Hepatocyte (in vitro differentiated cells): ENCODE data around the gene DHCR24. TPM values are rescaled to one million over a fixed set of nuclear protein-coding genes. Genes with fewer than 3 reads are reported as not detected.
"Not testable (repeated sequence)": the region's sequence is repeated elsewhere in the genome, so short reads cannot be mapped to it uniquely, and the experiment has no call there.

ENCODE experiments used
- DNase-seq: peaks from one replicate; pipeline ENCODE4 v3.0.0-alpha.2; 2016; ENCODE audit warnings: low spot score
- H2AFZ ChIP-seq: fragments of 200-600 bp; sonication (generic); 2 replicates; pipeline ENCODE4 v1.6.0; 2016; ENCODE audit warnings: antibody characterized with exemption, mild to moderate bottlenecking
- H3K27ac ChIP-seq: fragments of 200-600 bp; sonication (generic); 2 replicates; pipeline ENCODE4 v1.5.1; 2016; ENCODE audit warnings: mild to moderate bottlenecking
- H3K27me3 ChIP-seq: fragments of 200-600 bp; sonication (generic); 2 replicates; pipeline ENCODE4 v1.6.1; 2016
- H3K36me3 ChIP-seq: fragments of 200-600 bp; sonication (generic); replicated peaks from 2 replicates; pipeline ENCODE4 v1.5.1; 2016; ENCODE audit warnings: low read depth; ENCODE audit not compliant: insufficient read depth
- H3K4me1 ChIP-seq: fragments of 200-600 bp; sonication (generic); 2 replicates; pipeline ENCODE4 v1.5.1; 2016; ENCODE audit warnings: mild to moderate bottlenecking, moderate library complexity; ENCODE audit not compliant: insufficient read depth
- H3K4me2 ChIP-seq: fragments of 200-600 bp; sonication (generic); 2 replicates; pipeline ENCODE4 v1.6.0; 2016
- H3K4me3 ChIP-seq: fragments of 200-600 bp; sonication (generic); 2 replicates; pipeline ENCODE4 v1.5.1; 2016; ENCODE audit warnings: mild to moderate bottlenecking
- H3K79me2 ChIP-seq: fragments of 200-600 bp; sonication (generic); 2 replicates; pipeline ENCODE4 v1.6.0; 2017; ENCODE audit warnings: mild to moderate bottlenecking
- H3K9me2 ChIP-seq: fragments of 200-600 bp; sonication (generic); replicated peaks from 2 replicates; pipeline ENCODE4 v1.6.0; 2017; ENCODE audit warnings: mild to moderate bottlenecking; ENCODE audit not compliant: insufficient read depth
- H3K9me3 ChIP-seq: fragments of 200-600 bp; sonication (generic); 2 replicates; pipeline ENCODE4 v1.5.1; 2016; ENCODE audit warnings: low read depth, mild to moderate bottlenecking
- H4K20me1 ChIP-seq: fragments of 200-600 bp; sonication (generic); 2 replicates; pipeline ENCODE4 v1.6.0; 2016; ENCODE audit warnings: mild to moderate bottlenecking; ENCODE audit not compliant: insufficient read depth, poor library complexity, severe bottlenecking
- EZH2 ChIP-seq: fragments of 200-600 bp; sonication (generic); IDR thresholded peaks from 2 replicates; pipeline ENCODE4 v1.6.1; 2016; ENCODE audit warnings: antibody characterized with exemption, mild to moderate bottlenecking, borderline replicate concordance
- EZH2phosphoT487 ChIP-seq: fragments of 200-600 bp; sonication (generic); IDR thresholded peaks from one replicate; pipeline ENCODE4 v1.6.1; 2018; ENCODE audit warnings: antibody characterized with exemption, mild to moderate bottlenecking, low read depth, moderate library complexity; ENCODE audit not compliant: unreplicated experiment, severe bottlenecking
- whole genome bisulfite sequencing: methylation state at CpG from one replicate; pipeline ENCODE4 v1.1.6; 2016; ENCODE audit warnings: low lambda C conversion rate; ENCODE audit errors: missing lambda C conversion rate; 5-methylcytosine and 5-hydroxymethylcytosine counted together
- polyA plus RNA-seq: library from polyadenylated mRNA; unstranded; fragments of >200 nt; fragmentation: Nextera tagmentation; extraction: Ambion mirVana; gene quantifications from 2 replicates; pipeline ENCODE4 v1.2.1, GENCODE V29; 2016
- total RNA-seq: library from RNA; depleted of rRNA; stranded (reverse); fragments of >200 nt; gene quantifications from 2 replicates; pipeline ENCODE4 v1.2.3, GENCODE V29; 2014
- TF ChIP-seq, protein P1 (sequence below): fragments of 200-600 bp; sonication (generic); IDR thresholded peaks from 2 replicates; pipeline ENCODE4 v1.5.1; 2016; ENCODE audit warnings: antibody characterized with exemption, mild to moderate bottlenecking; ENCODE audit not compliant: poor library complexity

DHCR24 gene
- total and polyA plus RNA-seq, 2 experiments from 2014 or later, result 282 to 318 TPM

DNA sequence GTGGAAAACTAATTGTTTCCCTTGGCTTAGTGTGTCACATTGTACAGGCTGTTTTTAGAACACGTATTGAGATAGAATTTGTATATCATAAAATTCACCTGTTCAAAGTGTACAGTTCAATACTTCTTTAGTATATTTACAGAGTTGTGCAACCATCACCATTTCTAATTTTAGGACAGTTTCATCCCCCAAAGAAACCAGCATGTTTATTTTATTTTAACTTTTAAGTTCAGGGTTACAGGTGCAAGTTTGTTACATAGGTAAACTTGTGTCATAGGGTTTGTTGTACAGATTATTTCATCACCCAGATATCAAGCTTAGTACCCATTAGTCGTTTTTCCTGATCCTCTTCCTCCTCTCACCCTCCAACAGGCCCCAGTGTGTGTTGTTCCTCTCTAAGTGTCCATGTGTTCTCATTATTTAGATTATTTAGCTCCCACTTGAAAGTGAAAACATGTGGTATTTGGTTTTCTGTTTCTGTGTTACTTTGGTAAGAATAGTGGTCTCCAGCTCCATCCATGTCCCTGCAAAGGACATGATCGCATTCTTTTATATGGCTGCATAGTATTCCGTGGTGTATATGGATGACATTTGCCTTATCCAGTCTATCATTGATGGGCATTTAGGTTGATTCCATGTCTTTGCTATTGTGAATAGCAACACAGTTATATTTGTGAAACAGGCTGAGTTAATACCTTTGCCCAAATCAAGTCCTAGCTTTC is 35.2 kb upstream of the DHCR24 start:
- no peaks in the 10 kb centered on the region for H4K20me1 ChIP-seq
- no peak overlapping the region for H3K4me3 ChIP-seq
- no peaks in the 10 kb centered on the region for H3K9me2 ChIP-seq
- no peaks in the 10 kb centered on the region for H3K9me3 ChIP-seq
- WGBS, result 76% methylated on average over 4 of the region's 4 CpGs
- H3K27ac ChIP-seq, result no peak overlapping the region
- no peak overlapping the region for H2AFZ ChIP-seq
- TF ChIP-seq, protein P1, sequence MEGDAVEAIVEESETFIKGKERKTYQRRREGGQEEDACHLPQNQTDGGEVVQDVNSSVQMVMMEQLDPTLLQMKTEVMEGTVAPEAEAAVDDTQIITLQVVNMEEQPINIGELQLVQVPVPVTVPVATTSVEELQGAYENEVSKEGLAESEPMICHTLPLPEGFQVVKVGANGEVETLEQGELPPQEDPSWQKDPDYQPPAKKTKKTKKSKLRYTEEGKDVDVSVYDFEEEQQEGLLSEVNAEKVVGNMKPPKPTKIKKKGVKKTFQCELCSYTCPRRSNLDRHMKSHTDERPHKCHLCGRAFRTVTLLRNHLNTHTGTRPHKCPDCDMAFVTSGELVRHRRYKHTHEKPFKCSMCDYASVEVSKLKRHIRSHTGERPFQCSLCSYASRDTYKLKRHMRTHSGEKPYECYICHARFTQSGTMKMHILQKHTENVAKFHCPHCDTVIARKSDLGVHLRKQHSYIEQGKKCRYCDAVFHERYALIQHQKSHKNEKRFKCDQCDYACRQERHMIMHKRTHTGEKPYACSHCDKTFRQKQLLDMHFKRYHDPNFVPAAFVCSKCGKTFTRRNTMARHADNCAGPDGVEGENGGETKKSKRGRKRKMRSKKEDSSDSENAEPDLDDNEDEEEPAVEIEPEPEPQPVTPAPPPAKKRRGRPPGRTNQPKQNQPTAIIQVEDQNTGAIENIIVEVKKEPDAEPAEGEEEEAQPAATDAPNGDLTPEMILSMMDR, result no peak
- TF ChIP-seq EZH2phosphoT487, result no peak
- no peak for TF ChIP-seq EZH2
- H3K4me2 ChIP-seq, result no peak overlapping the region
- H3K27me3 ChIP-seq, result no peaks in the 10 kb centered on the region
- no peaks in the 10 kb centered on the region for H3K79me2 ChIP-seq
- H3K4me1 ChIP-seq, result peaks cover 10% of the 10 kb centered on the region
- no peaks in the 10 kb centered on the region for H3K36me3 ChIP-seq
- DNase-seq, result no peak

DNA sequence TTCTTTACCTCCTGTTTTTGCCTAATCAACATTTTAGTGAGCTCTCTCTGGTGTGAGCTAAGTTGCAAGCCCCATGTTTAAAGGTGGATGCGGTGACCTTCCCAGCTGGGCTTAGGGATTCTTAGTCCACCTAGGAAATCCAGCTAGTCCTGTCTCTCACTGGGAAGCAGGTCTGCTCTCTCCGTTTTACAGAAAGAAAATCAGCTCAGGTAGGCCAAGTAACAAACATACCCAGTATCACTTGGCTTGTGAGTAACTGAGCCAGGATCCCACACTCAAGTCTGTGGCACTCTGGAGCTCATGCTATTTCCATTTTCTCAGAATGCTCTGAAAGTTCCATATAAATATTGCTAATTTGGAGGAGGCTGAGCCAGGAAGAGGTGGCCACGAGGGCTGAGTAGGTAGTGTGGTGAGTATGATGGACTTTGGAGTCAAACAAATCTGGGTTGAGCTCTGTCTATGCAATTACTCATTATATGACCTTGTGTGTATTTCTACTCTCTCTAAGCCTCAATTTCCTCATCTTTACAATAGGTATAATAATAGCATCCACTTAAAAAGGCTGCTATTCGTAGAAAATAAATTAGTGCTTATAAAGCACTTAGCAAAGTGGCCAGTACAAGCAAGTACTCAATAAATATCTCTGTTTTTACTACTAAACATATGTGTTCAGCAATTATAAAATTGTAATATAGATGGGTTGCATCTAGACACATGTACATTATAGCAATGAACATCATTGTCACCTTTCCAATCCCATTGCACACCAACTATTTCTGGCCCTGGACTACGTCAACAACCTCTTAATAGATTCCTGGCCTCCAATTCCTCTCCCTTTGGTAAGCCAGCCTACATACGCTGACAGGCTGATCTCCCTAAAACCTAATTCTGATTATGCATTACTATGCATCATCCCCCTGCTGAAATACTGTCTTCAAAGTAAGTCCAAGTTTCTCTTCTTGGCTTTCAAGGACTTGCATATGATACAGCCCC is 32.7 kb upstream of the DHCR24 start:
- H3K9me3 ChIP-seq, result no peaks in the 10 kb centered on the region
- no peaks in the 10 kb centered on the region for H3K79me2 ChIP-seq
- no peak overlapping the region for H2AFZ ChIP-seq
- WGBS, result 76% methylated on average over 6 of the region's 6 CpGs
- peak overlapping the region; percentile 77 for H3K27ac ChIP-seq
- DNase-seq, result peak; percentile 43
- H3K36me3 ChIP-seq, result no peaks in the 10 kb centered on the region
- no peak for TF ChIP-seq EZH2
- TF ChIP-seq, protein P1, result no peak
- TF ChIP-seq EZH2phosphoT487, result no peak
- H3K9me2 ChIP-seq, result no peaks in the 10 kb centered on the region
- H3K4me3 ChIP-seq, result no peak overlapping the region
- peaks cover 7% of the 10 kb centered on the region for H3K4me1 ChIP-seq
- H4K20me1 ChIP-seq, result no peaks in the 10 kb centered on the region
- no peak overlapping the region for H3K4me2 ChIP-seq
- no peaks in the 10 kb centered on the region for H3K27me3 ChIP-seq

DNA sequence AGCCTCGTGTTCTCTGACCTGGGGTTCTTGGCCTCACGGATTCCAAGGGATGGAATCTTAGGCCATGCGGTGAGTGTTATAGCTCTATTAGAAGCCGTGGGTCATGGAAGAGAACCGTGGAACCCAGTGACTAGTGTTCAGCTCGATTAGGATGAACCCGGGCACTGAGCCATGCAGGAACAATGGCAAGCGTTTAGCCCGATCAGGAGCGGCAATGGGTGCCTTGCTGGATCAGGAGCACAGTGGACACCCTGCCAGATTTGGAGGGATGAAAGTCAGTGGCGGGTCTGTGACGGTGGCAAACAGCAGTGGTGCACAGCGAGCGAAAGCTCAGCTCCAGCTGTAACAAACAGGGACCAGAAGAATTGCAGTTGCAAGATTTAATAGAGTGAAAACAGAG is 24.1 kb upstream of the DHCR24 start:
- H3K4me2 ChIP-seq, H3K9me2 ChIP-seq, H3K36me3 ChIP-seq, H3K4me1 ChIP-seq, H3K27ac ChIP-seq, H3K79me2 ChIP-seq, H3K27me3 ChIP-seq, H2AFZ ChIP-seq, DNase-seq, H3K4me3 ChIP-seq, H3K9me3 ChIP-seq, H4K20me1 ChIP-seq: not testable (repeated sequence)
- whole genome bisulfite sequencing, result 89% methylated on average over 14 of the region's 14 CpGs

DNA sequence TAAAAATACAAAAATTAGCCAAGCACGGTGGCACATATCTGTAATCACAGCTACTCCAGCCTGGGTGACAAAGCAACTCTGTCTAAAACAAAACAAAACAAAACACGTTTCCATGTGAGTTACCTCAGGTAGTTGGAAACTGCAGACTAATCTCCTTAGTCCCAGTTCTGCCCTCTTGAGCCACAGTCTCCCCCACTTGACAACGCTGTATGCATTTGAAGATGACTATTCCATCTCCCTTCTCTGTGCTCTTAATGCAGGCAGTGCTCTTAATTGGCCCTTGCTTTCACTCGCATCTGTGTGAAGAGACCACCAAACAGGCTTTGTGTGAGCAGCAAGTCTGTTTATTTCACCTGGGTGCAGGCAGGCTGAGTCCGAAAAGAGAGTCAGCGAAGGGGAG is 19.6 kb upstream of the DHCR24 start:
- WGBS, result 86% methylated on average over 6 of the region's 6 CpGs

More for the DNA sequence above, 19.6 kb upstream of the DHCR24 start:
- no peaks in the 10 kb centered on the region for H3K4me1 ChIP-seq
- H3K27ac ChIP-seq, result no peak overlapping the region
- TF ChIP-seq EZH2phosphoT487 (no peak), EZH2 (no peak)
- TF ChIP-seq, protein P1, result no peak
- H3K9me3 ChIP-seq, result no peaks in the 10 kb centered on the region
- no peak overlapping the region for H3K4me3 ChIP-seq
- H3K27me3 ChIP-seq, result no peaks in the 10 kb centered on the region
- no peak overlapping the region for H3K4me2 ChIP-seq
- no peaks in the 10 kb centered on the region for H3K36me3 ChIP-seq
- H3K79me2 ChIP-seq, result no peaks in the 10 kb centered on the region
- H2AFZ ChIP-seq, result no peak overlapping the region
- no peak for DNase-seq
- no peaks in the 10 kb centered on the region for H3K9me2 ChIP-seq
- no peaks in the 10 kb centered on the region for H4K20me1 ChIP-seq
